Transverse colon (tissue), 4 donors: ENCODE data around the gene POU2F3. TPM values are rescaled to one million over a fixed set of nuclear protein-coding genes. Genes with fewer than 3 reads are reported as not detected.

Experiments used
- DNase-seq: peaks from one replicate; pipeline ENCODE4 v3.0.0-alpha.2; 2019
- H3K27ac ChIP-seq, 4 donors: fragments of 200-600 bp; sonication (generic); 2 replicates each; pipeline ENCODE4 v1.5.1; 2016 to 2018; ENCODE audit warnings: inconsistent platforms in 4 of 4
- H3K27me3 ChIP-seq: fragments of 200-600 bp; sonication (generic); 2 replicates; pipeline ENCODE4 v1.5.1; 2017; ENCODE audit warnings: inconsistent platforms
- H3K36me3 ChIP-seq, 4 donors: fragments of 200-600 bp; sonication (generic); 2 replicates each; pipeline ENCODE4 v1.5.1; 2017 to 2019; ENCODE audit warnings: inconsistent platforms in 4 of 4
- H3K4me1 ChIP-seq, 4 donors: fragments of 200-600 bp; sonication (generic); 2 replicates each; pipeline ENCODE4 v1.5.1; 2017 to 2020; ENCODE audit warnings: inconsistent platforms in 4 of 4
- H3K4me3 ChIP-seq, 4 donors: fragments of 200-600 bp; sonication (generic); 1 replicate in 1 of 4; 2 replicates in 3 of 4; pipeline versions ENCODE4 v1.5.1 to v1.6.1; 2017 to 2019; ENCODE audit warnings: inconsistent platforms in 4 of 4
- H3K9me3 ChIP-seq, 2 donors: fragments of 200-600 bp; sonication (generic); 2 replicates each; pipeline ENCODE4 v1.5.1; 2017 to 2019; ENCODE audit warnings: inconsistent platforms in 2 of 2
- CTCF ChIP-seq, 5 experiments: fragments of 200-600 bp in 3 of 5; fragments of 450-650 bp in 2 of 5; sonication (generic) in 3 of 5; IDR thresholded peaks; 1 replicate in 2 of 5; 2 replicates in 3 of 5; pipeline ENCODE4 v1.5.1; 2016 to 2017; ENCODE audit warnings: antibody characterized with exemption in 5 of 5, inconsistent platforms in 3 of 5, mild to moderate bottlenecking in 2 of 5, moderate library complexity in 1 of 5
- EP300 ChIP-seq: sonication (generic); formaldehyde crosslinking; IDR thresholded peaks from one replicate; pipeline ENCODE4 v1.6.1; 2017; ENCODE audit warnings: antibody characterized with exemption, low read depth
- POLR2A ChIP-seq: fragments of 450-650 bp; IDR thresholded peaks from one replicate; pipeline ENCODE4 v1.6.1; 2016; ENCODE audit warnings: antibody characterized with exemption, mild to moderate bottlenecking, moderate library complexity
- POLR2AphosphoS5 ChIP-seq, 3 donors: sonication (generic); formaldehyde crosslinking; IDR thresholded peaks; one replicate each; pipeline ENCODE4 v1.6.1; 2016; ENCODE audit warnings: antibody characterized with exemption in 3 of 3
- WGBS, 2 donors: methylation state at CpG; one replicate each; pipeline ENCODE4 v1.1.5; 2018; ENCODE audit warnings: low coverage in 1 of 2; 5-methylcytosine and 5-hydroxymethylcytosine counted together
- in situ Hi-C, 4 donors: fragments of 200-750 bp; cut with MboI; loops; one replicate each; pipeline versions ENCODE4 v1.15.0 to v1.15.1; 2017; ENCODE audit warnings: low sequenced_read_pairs in 3 of 4, low pct_ligation_motif_present in 1 of 4, low pct_unique_long_range_greater_than_20kb in 1 of 4
- intact Hi-C: fragments of 100-400 bp; cut with DNase I; formaldehyde crosslinking; loops from one replicate; pipeline ENCODE4 v1.15.1; 2023; ENCODE audit warnings: low total_unique reads
- total RNA-seq, 4 donors: library from RNA; depleted of rRNA; stranded (reverse); fragments of >200 nt; gene quantifications; one replicate each; pipeline ENCODE4 v1.1.0, GENCODE V29; 2016

The POU2F3 gene
- total RNA-seq, 4 donors from 2014 or later = 1.9 to 2.2 TPM; not detected in 2

GRCh38 chr11:120342678-120343077, 102.7 kb downstream of the POU2F3 start:
- no peak for DNase-seq
- no peaks in the 10 kb centered on the region for H3K27me3 ChIP-seq
- intact Hi-C loops (no loop called here), in situ Hi-C loops (loop anchor here in 1 of 4 donors (25.0 kb wide), 1 partner anchor 95 kb away; no protein-coding TSS in a partner anchor)
- 83 to 98% methylated on average over 3 of the region's 3 CpGs for WGBS, 2 donors
- no peaks in the 10 kb centered on the region for H3K9me3 ChIP-seq
- TF ChIP-seq POLR2AphosphoS5 (IDR thresholded peaks at IDR 0.05) (no peak), CTCF (IDR thresholded peaks at IDR 0.05) (no peak), EP300 (no peak), POLR2A (no peak)
- H3K4me3 ChIP-seq = no peak overlapping the region
- no peaks in the 10 kb centered on the region for H3K36me3 ChIP-seq
- H3K4me1 ChIP-seq = peaks cover 32 to 95% (median 60%) of the 10 kb centered on the region in 4 donors
- H3K27ac ChIP-seq = no peak overlapping the region

GRCh38 chr11:120343429-120343828, 103.5 kb downstream of the POU2F3 start:
- no peak overlapping the region for H3K4me3 ChIP-seq
- no peaks in the 10 kb centered on the region for H3K27me3 ChIP-seq
- peaks cover 33 to 95% (median 56%) of the 10 kb centered on the region in 4 donors for H3K4me1 ChIP-seq
- H3K36me3 ChIP-seq = no peaks in the 10 kb centered on the region
- WGBS, 2 donors = 54 to 63% methylated on average over 2 of the region's 2 CpGs
- no peaks in the 10 kb centered on the region for H3K9me3 ChIP-seq
- no peak overlapping the region for H3K27ac ChIP-seq
- intact Hi-C loops = no loop called here
- no peak for TF ChIP-seq CTCF (IDR thresholded peaks at IDR 0.05)
- no peak for TF ChIP-seq POLR2A
- no peak for TF ChIP-seq EP300
- TF ChIP-seq POLR2AphosphoS5 (IDR thresholded peaks at IDR 0.05) = no peak
- DNase-seq = no peak
- in situ Hi-C loops = loop anchor here in 1 of 4 donors (25.0 kb wide), 1 partner anchor 94 kb away; no protein-coding TSS in a partner anchor

GRCh38 chr11:120344302-120345004, 104.5 kb downstream of the POU2F3 start:
- WGBS, 2 donors = 57% methylated on average over 1 of the region's 1 CpG; no CpG with 5 or more reads in 1 of the 2 donors
- Histone ChIP-seq H3K36me3 (no peaks in the 10 kb centered on the region), H3K4me1 (peaks cover 33 to 92% (median 46%) of the 10 kb centered on the region in 4 donors), H3K27me3 (no peaks in the 10 kb centered on the region), H3K9me3 (no peaks in the 10 kb centered on the region), H3K4me3 (no peak overlapping the region), H3K27ac (no peak overlapping the region)
- in situ Hi-C loops = loop anchor here in 1 of 4 donors (25.0 kb wide), 1 partner anchor 93 kb away; no protein-coding TSS in a partner anchor
- no peak for TF ChIP-seq POLR2AphosphoS5 (IDR thresholded peaks at IDR 0.05)
- TF ChIP-seq CTCF (IDR thresholded peaks at IDR 0.05) = no peak
- no peak for TF ChIP-seq POLR2A
- TF ChIP-seq EP300 = no peak
- DNase-seq = peak; percentile 18
- intact Hi-C loops = no loop called here

GRCh38 chr11:120346233-120346632, 106.3 kb downstream of the POU2F3 start:
- WGBS, 2 donors = 40 to 58% methylated on average over 1 of the region's 1 CpG
- Histone ChIP-seq H3K9me3 (no peaks in the 10 kb centered on the region), H3K4me3 (no peak overlapping the region), H3K27me3 (no peaks in the 10 kb centered on the region), H3K4me1 (peaks cover 19 to 82% (median 33%) of the 10 kb centered on the region in 4 donors), H3K27ac (no peak overlapping the region), H3K36me3 (no peaks in the 10 kb centered on the region)
- intact Hi-C loops (no loop called here), in situ Hi-C loops (loop anchor here in 1 of 4 donors (25.0 kb wide), 1 partner anchor 91 kb away; no protein-coding TSS in a partner anchor)
- DNase-seq = no peak
- TF ChIP-seq EP300 = no peak
- no peak for TF ChIP-seq POLR2A
- TF ChIP-seq CTCF (IDR thresholded peaks at IDR 0.05) = no peak
- no peak for TF ChIP-seq POLR2AphosphoS5 (IDR thresholded peaks at IDR 0.05)
